Activated CD8-positive, alpha-beta memory T cell treated with anti-CD3 and anti-CD28 coated beads for 4 hours (primary cell): ENCODE data around the gene CHRM3.

Experiments
- DNase-seq, 2 donors: peaks; one replicate each; pipeline ENCODE4 v3.0.0-alpha.2; 2020; ENCODE audit warnings: low read depth in 2 of 2

CHRM3 gene

DNA sequence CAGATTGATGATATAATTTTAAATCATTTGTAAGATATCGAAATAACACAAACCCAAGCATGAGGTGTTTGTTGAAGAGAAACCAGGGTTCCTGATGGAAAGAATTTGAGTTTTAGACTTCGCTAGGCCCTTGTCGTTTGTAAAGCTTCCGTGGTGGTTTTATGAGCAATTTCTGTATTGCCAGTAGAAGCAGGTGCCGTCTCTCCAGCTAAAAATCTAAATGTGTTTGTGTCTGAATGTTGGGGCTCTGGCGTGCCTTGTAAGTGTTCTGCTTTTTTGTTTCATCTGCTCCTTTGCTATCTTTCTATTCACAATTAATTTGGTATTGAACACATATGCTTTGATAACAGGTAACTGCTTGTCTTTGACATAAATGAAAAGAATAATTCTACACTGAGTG, 27.5 kb downstream of the CHRM3 start:
- no peak for DNase-seq

GRCh38 chr1:239417221-239417620, 30.9 kb downstream of the CHRM3 start:
- DNase-seq, result no peak

- DNase-seq, result no peak
These were observed 31.7 kb downstream of the CHRM3 start for GRCh38 chr1:239417986-239418640.

DNA sequence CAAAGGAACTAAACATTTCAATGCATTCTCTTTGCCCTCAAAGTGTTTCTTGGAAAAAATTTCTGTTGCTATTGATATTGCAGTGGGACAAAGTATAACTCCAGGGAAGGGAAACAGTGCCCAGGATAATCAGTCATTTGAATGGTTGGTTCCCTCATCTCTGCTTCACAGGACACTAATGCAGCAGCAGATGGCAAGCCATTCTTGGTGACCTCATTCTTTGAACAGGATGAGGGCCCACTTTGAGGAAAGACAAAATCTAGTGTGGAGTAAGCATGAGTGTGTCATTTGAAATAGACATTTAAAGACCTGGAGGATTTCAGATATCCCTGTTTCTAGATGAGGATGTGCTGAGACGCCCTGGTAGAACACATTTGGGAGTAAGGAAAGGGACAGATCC, 32.3 kb downstream of the CHRM3 start:
- DNase-seq, result no peak

GRCh38 chr1:239421811-239422210, 35.4 kb downstream of the CHRM3 start:
- DNase-seq, result no peak

DNA sequence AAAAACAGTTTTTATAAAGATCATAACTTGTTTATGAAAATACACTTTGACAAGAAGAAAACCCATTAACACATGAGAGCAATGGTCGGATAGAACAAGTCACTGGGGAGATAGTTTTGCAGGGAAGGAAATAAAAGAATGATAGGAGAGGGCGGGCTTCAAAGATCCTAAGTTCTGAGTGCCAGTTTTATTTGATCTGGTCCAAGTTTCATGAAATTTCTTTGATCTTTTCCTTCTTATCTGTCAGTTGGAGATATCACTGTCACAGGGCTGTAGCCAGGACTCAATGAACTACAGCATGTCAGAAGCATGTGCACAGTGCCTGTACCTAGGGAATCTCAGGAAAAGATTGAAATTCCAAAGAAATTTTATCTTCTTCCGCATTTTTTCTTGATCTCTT, 36.5 kb downstream of the CHRM3 start:
- no peak for DNase-seq

DNA sequence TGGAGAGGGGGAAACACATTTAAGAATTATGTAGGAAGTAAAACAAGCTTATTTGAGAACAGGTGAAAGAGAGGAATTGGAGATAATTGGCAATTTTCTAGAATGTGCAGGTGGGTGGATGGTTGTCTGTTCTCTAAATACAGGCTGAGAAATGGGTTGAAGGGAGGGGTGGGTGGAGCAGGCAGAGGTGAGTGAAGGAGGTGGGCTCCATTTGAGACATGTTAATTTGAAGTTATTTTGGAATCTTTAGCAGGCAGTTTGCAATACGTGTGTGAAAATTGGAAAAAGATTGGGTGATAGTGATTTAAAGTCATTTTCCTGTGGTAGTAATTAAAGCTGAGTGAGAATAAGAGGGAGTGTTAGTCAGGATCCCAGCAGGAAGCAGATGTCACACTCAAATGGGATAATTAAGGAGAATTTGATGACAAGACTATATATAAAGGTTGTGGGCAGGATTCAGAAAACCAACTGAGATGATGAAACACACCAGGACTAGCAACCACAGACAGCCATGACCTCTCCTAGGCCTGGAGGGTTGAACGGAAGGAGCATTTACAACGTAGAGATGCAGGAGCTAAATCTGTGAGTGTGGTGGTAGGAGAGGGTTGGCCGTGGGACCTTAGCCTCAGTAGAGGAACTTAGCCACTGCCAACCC, 40.6 kb downstream of the CHRM3 start:
- no peak for DNase-seq

GRCh38 chr1:239427712-239428111, 41.3 kb downstream of the CHRM3 start:
- no peak for DNase-seq

- no peak for DNase-seq
These were observed 41.8 kb downstream of the CHRM3 start for GRCh38 chr1:239428120-239428710.

DNA sequence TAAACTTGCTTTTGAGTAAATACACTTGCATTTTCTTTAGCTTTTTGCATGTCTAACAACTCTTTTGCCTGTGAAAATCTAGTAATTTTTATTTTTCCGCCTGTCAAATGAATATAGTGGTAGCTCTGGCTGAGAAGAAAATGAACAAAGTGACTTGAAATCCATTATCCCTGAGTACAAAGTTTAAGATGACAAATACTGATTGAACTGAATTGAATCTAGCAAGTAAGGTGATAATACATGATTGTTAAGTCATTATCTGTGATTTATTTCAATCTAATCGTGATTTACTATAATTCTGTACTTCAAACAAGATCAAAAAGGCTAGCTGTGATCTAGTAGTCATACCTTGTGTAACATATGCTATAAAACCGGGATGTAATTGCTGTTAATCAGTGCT, 42.8 kb downstream of the CHRM3 start:
- no peak for DNase-seq

DNA sequence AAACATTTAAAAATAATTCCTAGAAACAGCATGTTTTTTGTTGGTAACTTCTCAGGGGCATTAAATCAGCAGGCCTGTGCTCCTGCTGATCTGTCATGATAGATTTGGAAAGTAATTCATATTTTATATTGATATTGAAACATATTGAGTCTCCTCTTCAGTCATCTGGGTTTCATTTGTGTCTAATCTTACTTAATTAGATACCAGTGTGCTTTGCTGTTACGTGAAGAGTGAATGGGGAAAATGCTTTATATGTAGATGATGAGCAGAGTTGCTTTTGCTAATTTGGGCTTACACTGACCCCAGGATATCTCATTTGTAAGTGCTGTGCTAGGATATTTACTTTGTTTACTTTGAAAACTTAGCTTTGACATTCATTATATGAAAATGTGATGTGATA, 45.9 kb downstream of the CHRM3 start:
- DNase-seq, result no peak

GRCh38 chr1:239434181-239434580, 47.8 kb downstream of the CHRM3 start:
- no peak for DNase-seq
